ENCODE measurements around the gene ERG. TPM values are rescaled to one million over a fixed set of nuclear protein-coding genes. Genes with fewer than 3 reads are reported as not detected.

ERG gene
- polyA plus RNA-seq, 3 donors: 2.5 to 20.6 (median 19.6) TPM

- no peak overlapping the region for H3K27ac ChIP-seq (ENCODE audit: low read depth, low read length)
- WGBS, 3 donors: 43 to 56% (median 46%) methylated on average over 2 of the region's 2 CpGs
Observed at GRCh38 chr21:38504066-38504465, 5.8 kb upstream of the ERG start.

DNA sequence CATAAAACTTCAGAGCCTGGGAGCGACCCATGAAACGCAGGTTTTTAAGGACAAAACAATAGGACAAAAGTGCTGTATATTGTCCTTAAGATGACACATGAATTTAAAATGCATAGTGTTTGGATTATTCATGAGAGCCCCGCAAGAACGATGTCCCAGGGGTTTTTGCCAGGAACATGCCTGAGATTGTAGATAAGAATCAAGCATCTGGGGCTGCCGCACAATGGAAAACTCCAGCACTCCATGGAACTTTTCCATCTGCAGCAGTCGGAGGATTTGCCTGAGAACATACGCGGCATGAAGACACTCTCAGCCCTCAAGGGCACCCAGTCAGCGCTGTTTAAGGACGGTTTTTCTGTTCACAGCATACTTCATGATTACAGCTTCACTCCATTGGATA lies 5.3 kb upstream of the ERG start:
- 49 to 70% (median 52%) methylated on average over 10 of the region's 10 CpGs for WGBS, 3 donors
- no peak overlapping the region for H3K27ac ChIP-seq (ENCODE audit: low read depth, low read length)

DNA sequence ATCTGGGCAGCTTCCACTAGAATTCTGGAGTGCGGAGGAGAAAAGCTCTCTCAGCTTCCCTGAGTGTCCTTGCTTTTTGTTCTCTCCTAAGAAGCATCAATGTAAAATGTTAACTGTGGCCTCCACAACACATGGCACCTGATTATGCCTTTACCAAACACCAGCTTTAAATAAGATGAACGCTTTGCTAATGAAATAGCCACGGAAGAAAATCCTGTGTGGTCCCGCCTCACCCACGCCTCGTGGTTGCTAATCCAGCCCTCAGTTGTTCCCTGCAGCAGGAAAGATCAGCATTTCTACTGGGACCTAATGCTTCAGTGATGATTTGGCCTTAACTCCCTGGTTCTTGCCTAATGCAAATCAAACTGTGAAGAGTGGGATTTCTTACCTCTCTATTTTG lies 1.8 kb upstream of the ERG start:
- no peak overlapping the region for H3K27ac ChIP-seq (ENCODE audit: low read depth, low read length)
- WGBS, 3 donors: 61 to 69% (median 68%) methylated on average over 6 of the region's 6 CpGs

DNA sequence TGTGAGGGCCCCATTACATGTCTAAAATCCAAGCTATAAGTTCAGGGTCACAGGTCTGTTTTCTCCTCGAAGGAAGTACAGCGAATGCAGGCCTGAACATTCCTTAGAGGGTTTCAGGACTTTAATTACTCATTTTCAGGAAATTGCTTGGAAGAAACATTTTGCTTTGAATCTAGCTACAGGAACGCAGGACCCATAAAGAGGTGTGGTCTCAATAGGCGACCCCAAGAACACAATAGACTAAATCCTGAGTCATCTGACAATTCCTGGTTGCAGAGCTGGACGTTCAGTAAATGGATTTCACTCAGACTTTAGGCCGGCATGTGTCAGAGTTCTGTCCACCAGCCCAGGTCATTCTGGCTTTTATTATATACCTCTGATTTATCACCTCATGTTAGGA lies 1.0 kb upstream of the ERG start:
- 38 to 49% (median 41%) methylated on average over 6 of the region's 6 CpGs for WGBS, 3 donors
- no peak overlapping the region for H3K27ac ChIP-seq (ENCODE audit: low read depth, low read length)

DNA sequence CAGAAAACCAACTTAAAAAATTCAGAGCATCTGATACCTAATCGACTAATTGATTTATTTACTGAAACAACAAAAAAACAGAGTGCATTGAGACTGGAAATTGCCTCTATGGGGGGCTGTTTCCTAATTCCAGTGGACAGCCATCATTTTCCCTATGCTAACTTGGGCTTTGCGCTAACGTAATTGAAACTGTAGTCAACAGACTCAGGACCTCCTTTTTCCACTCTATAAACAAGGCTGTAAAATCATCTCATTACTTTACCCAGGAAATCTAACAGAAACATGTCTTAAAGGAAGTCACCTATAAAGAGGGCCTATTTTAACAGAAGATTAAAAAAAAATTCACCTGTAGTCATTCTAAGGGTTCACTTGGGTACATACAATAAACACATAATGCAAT lies 2.1 kb downstream of the ERG start:
- 41 to 73% (median 48%) methylated on average over 3 of the region's 3 CpGs for WGBS, 3 donors
- no peak overlapping the region for H3K27ac ChIP-seq (ENCODE audit: low read depth, low read length)

GRCh38 chr21:38495696-38496095 lies 2.6 kb downstream of the ERG start:
- 26 to 31% (median 27%) methylated on average over 2 of the region's 2 CpGs for WGBS, 3 donors

DNA sequence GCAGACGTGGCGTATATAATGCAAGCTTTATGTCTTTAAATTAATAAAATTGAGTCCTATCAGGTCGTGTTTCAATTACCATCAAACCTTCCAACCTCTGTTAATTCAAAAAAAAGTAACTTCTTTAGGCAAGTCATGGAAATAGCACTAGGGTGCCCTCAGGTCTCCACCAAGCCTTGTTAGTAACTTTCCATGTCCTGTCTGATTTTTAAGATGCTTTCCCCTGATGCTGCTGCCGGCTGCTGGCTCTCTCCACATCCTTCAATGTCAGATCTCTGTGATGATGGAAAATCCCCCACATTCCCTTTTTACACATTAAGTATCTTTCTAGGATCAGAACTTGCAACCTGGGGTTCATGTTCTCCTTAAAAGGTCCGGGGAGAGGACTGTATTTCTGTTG lies 3.0 kb downstream of the ERG start:
- peak overlapping the region; percentile 77 for H3K27ac ChIP-seq (ENCODE audit: low read depth, low read length)
- WGBS, 3 donors: 34 to 48% (median 40%) methylated on average over 5 of the region's 5 CpGs

More at GRCh38 chr21:38495696-38496095, 2.6 kb downstream of the ERG start:
- H3K27ac ChIP-seq (ENCODE audit: low read depth, low read length): peak overlapping the region; percentile 77

DNA sequence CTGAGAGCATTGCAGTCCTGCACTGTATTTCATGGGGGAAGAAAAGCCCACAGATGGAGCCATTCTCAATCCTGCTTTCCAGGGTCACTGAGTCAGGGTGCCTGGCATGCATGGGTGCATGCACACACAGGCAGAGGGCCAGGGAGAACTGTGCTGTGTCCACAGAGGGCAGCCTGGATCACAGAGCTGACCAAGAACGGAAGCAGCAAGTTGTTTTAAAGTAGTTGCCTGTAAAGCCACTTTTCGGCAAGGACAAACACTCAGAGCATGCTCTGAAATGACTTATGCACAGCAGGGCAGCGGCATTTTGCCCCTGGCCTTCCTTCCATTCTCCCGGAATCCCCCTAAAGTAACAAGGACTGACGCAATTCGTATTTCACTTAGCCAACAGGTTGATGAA lies 3.6 kb downstream of the ERG start:
- 40 to 49% (median 43%) methylated on average over 6 of the region's 6 CpGs for WGBS, 3 donors

DNA sequence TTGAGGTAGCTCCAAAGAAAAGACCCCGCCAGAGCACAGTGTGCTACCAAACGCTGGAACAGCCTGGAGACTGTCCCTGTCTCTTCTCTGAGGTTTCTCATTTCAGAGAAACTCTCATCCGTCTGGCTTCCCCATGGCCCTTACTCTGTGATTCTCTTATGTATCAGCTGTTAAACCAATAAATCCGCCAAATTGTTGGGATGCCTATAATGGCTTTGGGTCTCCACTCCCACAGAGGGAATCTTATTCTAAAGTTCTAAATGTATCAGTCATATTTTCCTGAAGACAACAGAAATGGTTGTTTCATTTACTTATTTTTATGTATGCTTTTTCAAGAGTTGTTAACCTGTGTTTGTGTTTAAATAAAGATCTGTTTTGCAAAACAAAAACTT lies 4.0 kb downstream of the ERG start:
- 43 to 65% (median 46%) methylated on average over 4 of the region's 4 CpGs for WGBS, 3 donors
- H3K27ac ChIP-seq (ENCODE audit: low read depth, low read length): no peak overlapping the region

More for the DNA sequence above, 3.6 kb downstream of the ERG start:
- H3K27ac ChIP-seq (ENCODE audit: low read depth, low read length): no peak overlapping the region

DNA sequence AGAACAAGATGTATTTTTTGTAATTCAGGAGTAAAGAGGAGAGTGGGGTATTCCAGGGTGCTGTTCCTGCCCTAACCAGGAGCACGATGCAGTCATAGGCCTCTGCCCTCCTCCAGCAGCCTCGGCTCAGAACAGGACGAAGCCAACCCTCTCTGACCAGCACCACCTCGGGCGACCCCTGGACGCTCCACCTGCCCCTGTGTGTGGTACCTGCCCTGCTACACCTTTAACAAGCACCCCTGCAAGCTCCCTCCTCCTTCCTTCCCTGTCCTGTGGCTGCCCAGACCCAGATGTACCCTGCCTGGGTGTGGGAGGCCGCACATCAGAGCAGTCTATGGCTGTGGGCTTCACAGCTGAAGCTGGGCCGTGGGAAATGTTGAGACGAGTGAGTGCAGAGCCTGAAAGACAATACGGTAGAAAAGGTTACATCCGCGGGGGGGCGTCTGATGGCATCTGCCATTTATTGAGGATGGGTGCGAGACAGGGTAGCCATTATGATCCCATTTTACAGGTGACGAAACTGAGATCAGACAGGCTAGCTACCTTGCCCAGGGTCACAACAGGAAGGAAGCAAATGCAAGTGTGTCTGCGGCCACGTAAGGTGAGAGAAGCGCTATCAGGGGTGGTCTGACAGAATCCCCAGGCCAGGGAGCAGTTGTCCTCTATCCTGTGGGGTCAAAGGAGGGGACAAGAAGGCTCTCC lies 4.6 kb downstream of the ERG start:
- 50 to 73% (median 56%) methylated on average over 18 of the region's 18 CpGs for WGBS, 3 donors
- H3K27ac ChIP-seq (ENCODE audit: low read depth, low read length): no peak overlapping the region

- H3K27ac ChIP-seq (ENCODE audit: low read depth, low read length): no peak overlapping the region
- WGBS, 3 donors: 33 to 60% (median 56%) methylated on average over 2 to 3 of the region's 3 CpGs
Observed at GRCh38 chr21:38492007-38492406, 6.3 kb downstream of the ERG start.

- H3K27ac ChIP-seq (ENCODE audit: low read depth, low read length): no peak overlapping the region
Observed at GRCh38 chr21:38491536-38491935, 6.7 kb downstream of the ERG start.

GRCh38 chr21:38490411-38491020 lies 7.8 kb downstream of the ERG start:
- 49 to 76% (median 60%) methylated on average over 12 of the region's 12 CpGs for WGBS, 3 donors

More at GRCh38 chr21:38491536-38491935, 6.7 kb downstream of the ERG start:
- 40 to 60% (median 41%) methylated on average over 5 of the region's 5 CpGs for WGBS, 3 donors

GRCh38 chr21:38489729-38490128 lies 8.5 kb downstream of the ERG start:
- WGBS, 3 donors: 61 to 64% (median 64%) methylated on average over 6 of the region's 6 CpGs
- H3K27ac ChIP-seq (ENCODE audit: low read depth, low read length): no peak overlapping the region

More at GRCh38 chr21:38490411-38491020, 7.8 kb downstream of the ERG start:
- no peak overlapping the region for H3K27ac ChIP-seq (ENCODE audit: low read depth, low read length)

DNA sequence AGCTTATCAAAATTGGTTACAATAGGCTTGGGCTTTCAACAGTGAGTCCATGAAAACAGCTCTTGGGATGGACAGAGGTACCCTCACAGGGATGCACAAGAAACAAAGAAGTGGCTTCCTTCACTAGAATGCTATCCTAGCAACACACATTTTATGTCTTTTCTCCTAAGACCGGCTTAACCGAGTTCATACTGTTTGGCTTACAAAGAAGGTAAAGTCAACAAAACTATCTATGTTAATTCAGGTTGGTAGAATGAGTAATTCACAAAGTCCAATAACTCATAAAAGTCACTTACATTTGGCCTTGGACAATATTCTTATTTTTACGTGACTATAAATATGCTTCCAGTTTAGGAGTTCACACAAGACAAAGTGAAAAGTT lies 9.0 kb downstream of the ERG start:
- no peak overlapping the region for H3K27ac ChIP-seq (ENCODE audit: low read depth, low read length)
- WGBS, 3 donors: 24 to 73% (median 66%) methylated on average over 3 of the region's 3 CpGs

DNA sequence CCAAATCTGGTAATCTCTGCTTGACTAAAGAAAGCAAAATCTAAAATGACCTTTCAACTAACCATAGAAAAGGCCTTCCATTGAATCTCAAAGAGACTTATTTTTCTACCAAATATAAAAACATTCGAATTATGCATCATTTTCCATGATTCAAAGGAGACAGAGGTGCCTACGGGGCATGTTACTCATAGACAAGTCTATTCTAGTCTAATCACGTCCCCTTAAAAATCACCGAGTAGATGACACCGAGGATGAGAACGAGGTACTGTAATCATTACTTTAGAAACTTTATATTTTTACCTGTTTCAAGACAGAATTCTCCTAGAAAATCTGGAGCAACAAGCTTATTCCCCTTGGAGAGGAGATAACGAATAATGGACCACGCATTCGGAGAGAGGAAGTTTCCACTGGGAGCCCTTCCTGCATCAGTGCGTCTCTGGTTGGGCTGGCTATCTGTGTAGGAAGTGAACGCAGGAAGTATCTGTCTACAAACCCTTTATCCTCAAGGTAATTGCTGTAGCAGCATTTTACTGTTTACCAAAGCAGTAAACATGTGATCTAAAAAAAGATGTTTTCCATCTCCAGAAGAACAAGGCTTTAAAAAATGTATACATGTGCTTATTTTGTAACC lies 9.5 kb downstream of the ERG start:
- WGBS, 3 donors: 44 to 73% (median 45%) methylated on average over 11 of the region's 11 CpGs
- no peak overlapping the region for H3K27ac ChIP-seq (ENCODE audit: low read depth, low read length)

- no peak overlapping the region for H3K27ac ChIP-seq (ENCODE audit: low read depth, low read length)
- 48 to 60% (median 52%) methylated on average over 10 of the region's 10 CpGs for WGBS, 3 donors
Observed at GRCh38 chr21:38487901-38488639, 10.2 kb downstream of the ERG start.

DNA sequence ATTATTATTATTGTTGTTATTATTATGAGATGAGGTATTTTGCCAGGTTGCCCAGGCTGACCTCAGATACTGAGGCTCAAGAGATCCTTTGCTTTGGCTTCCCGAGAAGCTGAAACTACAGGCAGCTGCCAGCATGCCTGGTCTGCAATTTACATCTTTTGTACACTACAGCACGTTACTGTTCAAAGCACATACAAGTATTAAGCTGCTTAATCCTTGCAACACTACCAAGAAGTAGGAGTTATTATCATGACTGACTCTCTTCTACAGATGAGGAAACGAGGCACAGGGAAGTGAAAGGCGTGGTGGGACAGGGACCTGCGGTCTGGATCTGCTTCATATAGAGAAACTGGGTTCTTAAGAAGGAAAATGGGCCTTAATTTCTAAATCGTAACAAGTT lies 11.6 kb downstream of the ERG start:
- no peak overlapping the region for H3K27ac ChIP-seq (ENCODE audit: low read depth, low read length)
- WGBS, 3 donors: 40 to 61% (median 52%) methylated on average over 6 of the region's 6 CpGs

DNA sequence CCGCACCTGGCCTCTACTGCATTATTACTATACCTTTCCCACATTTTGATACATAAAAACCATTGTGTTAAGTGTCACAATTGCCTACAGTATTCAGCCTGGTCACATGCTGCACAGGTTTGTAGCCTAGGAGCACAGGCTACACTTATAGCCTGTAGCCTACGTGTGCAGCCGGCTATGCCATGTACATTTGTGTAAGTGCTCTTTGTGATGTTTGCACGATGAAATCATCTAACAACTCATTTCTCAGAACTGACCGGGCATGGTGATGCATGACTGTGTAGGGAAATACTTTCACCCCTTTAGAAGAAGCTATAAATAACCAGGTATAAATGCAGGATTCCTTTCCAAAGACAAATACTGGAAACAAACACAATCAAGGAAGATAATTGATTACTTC lies 12.1 kb downstream of the ERG start:
- 42 to 68% (median 60%) methylated on average over 5 of the region's 5 CpGs for WGBS, 3 donors
- H3K27ac ChIP-seq (ENCODE audit: low read depth, low read length): no peak overlapping the region
